ENCODE measurements around the gene ABLIM3. TPM values are rescaled to one million over a fixed set of nuclear protein-coding genes. Genes with fewer than 3 reads are reported as not detected.

The ABLIM3 gene
- total and polyA plus RNA-seq, 2 of the 8 experiments (the other 6 are each of a cell fraction or from before 2014, with no cell fraction given) = 0.36 to 0.56 TPM

DNA sequence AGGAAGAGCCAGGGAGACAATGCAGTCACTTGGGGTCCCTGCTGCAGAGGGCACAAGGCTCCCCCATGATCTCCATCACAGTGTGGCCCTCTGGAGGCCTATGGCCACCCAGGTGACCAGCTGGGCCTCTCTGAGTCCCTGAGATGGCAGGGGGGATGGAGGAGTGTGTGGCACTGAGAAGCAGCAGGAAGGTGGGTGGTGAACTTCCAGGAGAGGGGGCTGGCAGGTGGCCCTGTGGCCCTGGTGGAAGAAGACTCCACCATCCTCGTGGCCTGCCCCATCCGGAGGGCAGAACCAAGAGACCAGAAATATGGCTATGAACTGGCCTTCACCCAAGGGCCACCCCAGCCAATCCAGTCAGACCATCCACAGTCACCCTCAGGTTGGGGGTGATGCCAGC is 98.6 kb downstream of the ABLIM3 start (continued):
- TF ChIP-seq, protein P1, sequence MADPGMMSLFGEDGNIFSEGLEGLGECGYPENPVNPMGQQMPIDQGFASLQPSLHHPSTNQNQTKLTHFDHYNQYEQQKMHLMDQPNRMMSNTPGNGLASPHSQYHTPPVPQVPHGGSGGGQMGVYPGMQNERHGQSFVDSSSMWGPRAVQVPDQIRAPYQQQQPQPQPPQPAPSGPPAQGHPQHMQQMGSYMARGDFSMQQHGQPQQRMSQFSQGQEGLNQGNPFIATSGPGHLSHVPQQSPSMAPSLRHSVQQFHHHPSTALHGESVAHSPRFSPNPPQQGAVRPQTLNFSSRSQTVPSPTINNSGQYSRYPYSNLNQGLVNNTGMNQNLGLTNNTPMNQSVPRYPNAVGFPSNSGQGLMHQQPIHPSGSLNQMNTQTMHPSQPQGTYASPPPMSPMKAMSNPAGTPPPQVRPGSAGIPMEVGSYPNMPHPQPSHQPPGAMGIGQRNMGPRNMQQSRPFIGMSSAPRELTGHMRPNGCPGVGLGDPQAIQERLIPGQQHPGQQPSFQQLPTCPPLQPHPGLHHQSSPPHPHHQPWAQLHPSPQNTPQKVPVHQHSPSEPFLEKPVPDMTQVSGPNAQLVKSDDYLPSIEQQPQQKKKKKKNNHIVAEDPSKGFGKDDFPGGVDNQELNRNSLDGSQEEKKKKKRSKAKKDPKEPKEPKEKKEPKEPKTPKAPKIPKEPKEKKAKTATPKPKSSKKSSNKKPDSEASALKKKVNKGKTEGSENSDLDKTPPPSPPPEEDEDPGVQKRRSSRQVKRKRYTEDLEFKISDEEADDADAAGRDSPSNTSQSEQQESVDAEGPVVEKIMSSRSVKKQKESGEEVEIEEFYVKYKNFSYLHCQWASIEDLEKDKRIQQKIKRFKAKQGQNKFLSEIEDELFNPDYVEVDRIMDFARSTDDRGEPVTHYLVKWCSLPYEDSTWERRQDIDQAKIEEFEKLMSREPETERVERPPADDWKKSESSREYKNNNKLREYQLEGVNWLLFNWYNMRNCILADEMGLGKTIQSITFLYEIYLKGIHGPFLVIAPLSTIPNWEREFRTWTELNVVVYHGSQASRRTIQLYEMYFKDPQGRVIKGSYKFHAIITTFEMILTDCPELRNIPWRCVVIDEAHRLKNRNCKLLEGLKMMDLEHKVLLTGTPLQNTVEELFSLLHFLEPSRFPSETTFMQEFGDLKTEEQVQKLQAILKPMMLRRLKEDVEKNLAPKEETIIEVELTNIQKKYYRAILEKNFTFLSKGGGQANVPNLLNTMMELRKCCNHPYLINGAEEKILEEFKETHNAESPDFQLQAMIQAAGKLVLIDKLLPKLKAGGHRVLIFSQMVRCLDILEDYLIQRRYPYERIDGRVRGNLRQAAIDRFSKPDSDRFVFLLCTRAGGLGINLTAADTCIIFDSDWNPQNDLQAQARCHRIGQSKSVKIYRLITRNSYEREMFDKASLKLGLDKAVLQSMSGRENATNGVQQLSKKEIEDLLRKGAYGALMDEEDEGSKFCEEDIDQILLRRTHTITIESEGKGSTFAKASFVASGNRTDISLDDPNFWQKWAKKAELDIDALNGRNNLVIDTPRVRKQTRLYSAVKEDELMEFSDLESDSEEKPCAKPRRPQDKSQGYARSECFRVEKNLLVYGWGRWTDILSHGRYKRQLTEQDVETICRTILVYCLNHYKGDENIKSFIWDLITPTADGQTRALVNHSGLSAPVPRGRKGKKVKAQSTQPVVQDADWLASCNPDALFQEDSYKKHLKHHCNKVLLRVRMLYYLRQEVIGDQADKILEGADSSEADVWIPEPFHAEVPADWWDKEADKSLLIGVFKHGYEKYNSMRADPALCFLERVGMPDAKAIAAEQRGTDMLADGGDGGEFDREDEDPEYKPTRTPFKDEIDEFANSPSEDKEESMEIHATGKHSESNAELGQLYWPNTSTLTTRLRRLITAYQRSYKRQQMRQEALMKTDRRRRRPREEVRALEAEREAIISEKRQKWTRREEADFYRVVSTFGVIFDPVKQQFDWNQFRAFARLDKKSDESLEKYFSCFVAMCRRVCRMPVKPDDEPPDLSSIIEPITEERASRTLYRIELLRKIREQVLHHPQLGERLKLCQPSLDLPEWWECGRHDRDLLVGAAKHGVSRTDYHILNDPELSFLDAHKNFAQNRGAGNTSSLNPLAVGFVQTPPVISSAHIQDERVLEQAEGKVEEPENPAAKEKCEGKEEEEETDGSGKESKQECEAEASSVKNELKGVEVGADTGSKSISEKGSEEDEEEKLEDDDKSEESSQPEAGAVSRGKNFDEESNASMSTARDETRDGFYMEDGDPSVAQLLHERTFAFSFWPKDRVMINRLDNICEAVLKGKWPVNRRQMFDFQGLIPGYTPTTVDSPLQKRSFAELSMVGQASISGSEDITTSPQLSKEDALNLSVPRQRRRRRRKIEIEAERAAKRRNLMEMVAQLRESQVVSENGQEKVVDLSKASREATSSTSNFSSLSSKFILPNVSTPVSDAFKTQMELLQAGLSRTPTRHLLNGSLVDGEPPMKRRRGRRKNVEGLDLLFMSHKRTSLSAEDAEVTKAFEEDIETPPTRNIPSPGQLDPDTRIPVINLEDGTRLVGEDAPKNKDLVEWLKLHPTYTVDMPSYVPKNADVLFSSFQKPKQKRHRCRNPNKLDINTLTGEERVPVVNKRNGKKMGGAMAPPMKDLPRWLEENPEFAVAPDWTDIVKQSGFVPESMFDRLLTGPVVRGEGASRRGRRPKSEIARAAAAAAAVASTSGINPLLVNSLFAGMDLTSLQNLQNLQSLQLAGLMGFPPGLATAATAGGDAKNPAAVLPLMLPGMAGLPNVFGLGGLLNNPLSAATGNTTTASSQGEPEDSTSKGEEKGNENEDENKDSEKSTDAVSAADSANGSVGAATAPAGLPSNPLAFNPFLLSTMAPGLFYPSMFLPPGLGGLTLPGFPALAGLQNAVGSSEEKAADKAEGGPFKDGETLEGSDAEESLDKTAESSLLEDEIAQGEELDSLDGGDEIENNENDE (IDR thresholded peaks at IDR 0.05; ENCODE audit: insufficient replicate concordance, low read length) = no peak
- no peak for TF ChIP-seq POLR2AphosphoS5 (IDR thresholded peaks at IDR 0.05; ENCODE audit: low read depth, low read length)
- no peak for TF ChIP-seq RXRA (IDR thresholded peaks at IDR 0.05; ENCODE audit: insufficient read depth, low read depth, low read length)
- TF ChIP-seq SIN3A (conservative IDR thresholded peaks at IDR 0.05 in 1 of 2, IDR thresholded peaks at IDR 0.05 in 1 of 2; ENCODE audit: low read depth in 1 of 2, low read length in 2 of 2) = no peak
- no peak for TF ChIP-seq CHD2 (IDR thresholded peaks at IDR 0.05; ENCODE audit: low read length)
- TF ChIP-seq HDAC2 (IDR thresholded peaks at IDR 0.05; ENCODE audit: borderline replicate concordance in 1 of 2, low read depth in 2 of 2, low read length in 2 of 2) = no peak
